ENCODE results near the gene FAM20A. TPM values are rescaled to one million over a fixed set of nuclear protein-coding genes. Genes with fewer than 3 reads are reported as not detected.
A peak's percentile ranks its signal among the peaks of the same experiment; 100 is the strongest.

FAM20A gene
- polyA plus RNA-seq (2012; ENCODE audit: insufficient read depth, insufficient read length, low read depth), result 1.3 TPM

GRCh38 chr17:68600931-68601564, at the start of gene FAM20A:
Gene FAM20A (minus strand): TSS chr17:68601367. CDS start chr17:68600666, 701 bp downstream.
- no peaks in the 10 kb centered on the region for H3K4me1 ChIP-seq
- H3K36me3 ChIP-seq, result no peaks in the 10 kb centered on the region
- DNase-seq, result peak; percentile 12
- H3K4me3 ChIP-seq (ENCODE audit: low read depth, low read length), result no peak within 1 kb of the TSS
- TF ChIP-seq CTCF (IDR thresholded peaks at IDR 0.05; ENCODE audit: low read depth, low read length), result no peak
- H3K27me3 ChIP-seq, result peaks cover 59% of the 10 kb centered on the region
- H3K9me3 ChIP-seq, result no peaks in the 10 kb centered on the region

GRCh38 chr17:68649324-68649723, 48.2 kb upstream of the FAM20A start:
- Histone ChIP-seq H3K9me3 (no peaks in the 10 kb centered on the region; the same call in 1 of the 2 replicates), H3K4me3 (ENCODE audit: low read depth, low read length) (no peak overlapping the region), H3K36me3 (no peaks in the 10 kb centered on the region), H3K27me3 (peaks cover 11% of the 10 kb centered on the region), H3K4me1 (no peaks in the 10 kb centered on the region)
- no peak for TF ChIP-seq CTCF (IDR thresholded peaks at IDR 0.05; ENCODE audit: low read depth, low read length)
- DNase-seq, result no peak

- no peaks in the 10 kb centered on the region for H3K36me3 ChIP-seq
- no peak for TF ChIP-seq CTCF (IDR thresholded peaks at IDR 0.05; ENCODE audit: low read depth, low read length)
- DNase-seq, result no peak
- no peak overlapping the region for H3K4me3 ChIP-seq (ENCODE audit: low read depth, low read length)
- H3K4me1 ChIP-seq, result no peaks in the 10 kb centered on the region
- no peaks in the 10 kb centered on the region; the same call in 1 of the 2 replicates for H3K9me3 ChIP-seq
- peaks cover 27% of the 10 kb centered on the region for H3K27me3 ChIP-seq
Measured at GRCh38 chr17:68646626-68647526, 45.7 kb upstream of the FAM20A start.

GRCh38 chr17:68642118-68642412, 40.9 kb upstream of the FAM20A start:
- Histone ChIP-seq H3K9me3 (no peaks in the 10 kb centered on the region), H3K36me3 (no peaks in the 10 kb centered on the region), H3K27me3 (peaks cover 33% of the 10 kb centered on the region), H3K4me1 (no peaks in the 10 kb centered on the region; the same call in 1 of the 2 replicates), H3K4me3 (ENCODE audit: low read depth, low read length) (no peak overlapping the region)
- no peak for TF ChIP-seq CTCF (IDR thresholded peaks at IDR 0.05; ENCODE audit: low read depth, low read length)
- no peak for DNase-seq

- no peak for DNase-seq
- Histone ChIP-seq H3K27me3 (peaks cover 33% of the 10 kb centered on the region), H3K4me3 (ENCODE audit: low read depth, low read length) (no peak overlapping the region), H3K36me3 (no peaks in the 10 kb centered on the region), H3K9me3 (no peaks in the 10 kb centered on the region), H3K4me1 (no peaks in the 10 kb centered on the region; the same call in 1 of the 2 replicates)
- no peak for TF ChIP-seq CTCF (IDR thresholded peaks at IDR 0.05; ENCODE audit: low read depth, low read length)
Measured at GRCh38 chr17:68641276-68642117, 40.3 kb upstream of the FAM20A start.

Measured in BE2C (cell line).